ENCODE data around the gene TNPO3.

The TNPO3 gene

DNA sequence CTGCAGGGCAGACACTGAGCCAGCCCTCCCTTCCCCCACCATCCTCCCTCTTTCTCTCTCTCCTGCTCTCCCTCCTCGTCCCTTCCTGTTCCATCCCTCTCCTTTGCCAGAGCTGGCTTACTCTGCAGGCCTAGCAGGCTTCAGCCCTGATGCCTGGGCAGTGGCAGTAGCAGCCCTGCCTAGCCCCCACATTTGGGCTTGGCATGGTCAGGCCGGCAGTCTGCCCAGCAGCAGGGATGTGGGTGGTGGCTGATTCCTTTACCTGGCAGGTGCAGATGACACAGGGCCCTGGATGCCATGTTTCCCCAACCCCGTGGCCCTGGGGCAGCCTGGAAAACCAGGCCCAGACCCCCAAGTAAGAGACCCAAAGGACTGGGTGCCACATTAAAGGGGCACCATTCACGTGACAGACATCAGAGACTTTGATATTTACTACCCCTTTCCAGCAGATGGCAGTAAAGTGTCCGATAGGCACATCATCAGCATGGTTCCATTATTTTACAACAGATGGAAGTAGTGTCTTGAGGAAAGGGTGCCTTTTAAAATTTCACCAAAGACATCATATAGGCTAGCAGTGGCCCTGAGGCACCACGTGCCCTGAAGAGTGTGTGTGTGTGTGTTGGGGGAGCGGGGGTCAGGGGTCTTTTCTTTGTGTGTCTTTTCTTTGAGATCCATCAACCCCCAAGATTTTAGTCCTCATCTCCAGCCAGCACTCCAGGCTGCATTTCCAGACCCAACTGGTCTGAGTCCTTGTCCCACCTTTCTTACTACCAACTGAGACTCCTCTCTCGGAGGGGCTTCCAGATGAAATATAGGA lies 150.3 kb downstream of the TNPO3 start:
- DNase-seq = peak; percentile 70 to 75

Data from inflammatory macrophage (primary cell).